GM10248 (cell line): ENCODE measurements around the gene MSL1.

Experiments used
- CTCF ChIA-PET: fragments of 300-600 bp; sonication (Branson Sonifier 250); formaldehyde crosslinking; extraction: SDS; loops from one replicate; lab custom pipeline; 2021; ENCODE audit warnings: antibody characterized with exemption; lab: Yijun Ruan, JAX
- POLR2A ChIA-PET: fragments of 350-650 bp; sonication (Branson Sonifier 250); formaldehyde crosslinking; extraction: SDS; loops from one replicate; lab custom pipeline; 2020; ENCODE audit warnings: antibody characterized with exemption; lab: Yijun Ruan, JAX
- DNase-seq: peaks from one replicate; pipeline ENCODE4 v3.0.0; 2012; ENCODE audit errors: extremely low spot score
- TF ChIP-seq, protein P1 (sequence below): IDR thresholded peaks from 2 replicates; pipeline ENCODE4 v1.5.1; 2012; ENCODE audit warnings: mild to moderate bottlenecking, low read depth; ENCODE audit errors: extremely low read depth, missing control alignments, control extremely low read depth

Gene MSL1

DNA sequence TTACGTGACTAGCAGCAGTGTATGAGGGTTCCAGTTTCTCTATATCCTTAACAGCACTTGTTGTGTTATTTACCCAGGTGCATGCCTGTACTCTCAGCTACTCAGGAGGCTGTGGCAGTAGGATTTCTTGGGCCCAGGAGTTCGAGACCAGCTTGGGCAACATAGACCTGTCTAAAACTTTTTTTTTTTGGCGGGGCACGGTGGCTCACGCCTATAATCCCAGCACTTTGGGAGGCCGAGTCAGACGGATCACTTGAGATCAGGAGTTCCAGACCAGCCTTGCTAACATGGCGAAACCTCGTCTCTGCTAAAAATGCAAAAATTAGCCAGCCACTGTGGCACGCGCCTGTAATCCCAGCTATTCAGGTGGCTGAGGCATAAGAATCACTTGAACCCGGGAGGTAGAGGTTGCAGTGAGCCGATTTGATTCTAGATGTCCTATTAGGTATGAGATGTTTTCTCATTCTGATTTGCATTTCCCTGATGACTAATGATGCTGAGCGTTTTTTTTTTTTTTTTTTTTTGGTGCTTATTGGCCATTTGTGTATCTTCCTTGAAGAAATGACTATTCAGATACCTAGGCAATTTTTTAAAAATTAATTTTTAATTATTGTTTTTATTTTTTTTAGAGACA, 31.9 kb downstream of the MSL1 start:
- TF ChIP-seq, protein P1, sequence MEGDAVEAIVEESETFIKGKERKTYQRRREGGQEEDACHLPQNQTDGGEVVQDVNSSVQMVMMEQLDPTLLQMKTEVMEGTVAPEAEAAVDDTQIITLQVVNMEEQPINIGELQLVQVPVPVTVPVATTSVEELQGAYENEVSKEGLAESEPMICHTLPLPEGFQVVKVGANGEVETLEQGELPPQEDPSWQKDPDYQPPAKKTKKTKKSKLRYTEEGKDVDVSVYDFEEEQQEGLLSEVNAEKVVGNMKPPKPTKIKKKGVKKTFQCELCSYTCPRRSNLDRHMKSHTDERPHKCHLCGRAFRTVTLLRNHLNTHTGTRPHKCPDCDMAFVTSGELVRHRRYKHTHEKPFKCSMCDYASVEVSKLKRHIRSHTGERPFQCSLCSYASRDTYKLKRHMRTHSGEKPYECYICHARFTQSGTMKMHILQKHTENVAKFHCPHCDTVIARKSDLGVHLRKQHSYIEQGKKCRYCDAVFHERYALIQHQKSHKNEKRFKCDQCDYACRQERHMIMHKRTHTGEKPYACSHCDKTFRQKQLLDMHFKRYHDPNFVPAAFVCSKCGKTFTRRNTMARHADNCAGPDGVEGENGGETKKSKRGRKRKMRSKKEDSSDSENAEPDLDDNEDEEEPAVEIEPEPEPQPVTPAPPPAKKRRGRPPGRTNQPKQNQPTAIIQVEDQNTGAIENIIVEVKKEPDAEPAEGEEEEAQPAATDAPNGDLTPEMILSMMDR = no peak
- DNase-seq = no peak
- CTCF ChIA-PET = interaction anchor here (1.0 to 10.8 kb wide), 5 partner anchors 14 to 41 kb away, joined by 3 to 117 read pairs (median 5); partner anchors contain the start of gene CASC3
- POLR2A ChIA-PET = interaction anchor here (1.4 kb wide), 1 partner anchor 13 kb away, joined by 6 read pairs; the partner anchor contains the start of gene CASC3

DNA sequence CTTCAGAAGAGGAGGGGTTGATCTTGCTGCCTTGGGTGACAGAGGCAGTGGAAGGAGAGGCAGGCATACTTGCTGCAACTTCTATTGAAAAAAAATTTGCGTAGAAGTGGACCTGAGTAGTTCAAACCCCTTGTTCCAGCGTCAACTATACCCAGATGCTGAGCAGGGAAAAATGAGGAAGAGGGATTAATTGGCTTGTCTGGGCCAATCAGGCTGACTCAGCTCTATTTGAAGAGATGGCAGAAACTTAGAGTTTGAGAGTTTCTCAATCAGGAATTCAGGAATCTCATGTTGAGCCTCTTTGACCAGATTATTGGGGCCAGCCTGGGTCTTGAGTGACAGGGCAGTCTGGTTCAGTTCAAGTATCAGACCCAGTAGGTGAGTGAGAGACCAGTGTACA, 36.2 kb downstream of the MSL1 start:
- ChIA-PET POLR2A (interaction anchor here (1.0 kb wide), 1 partner anchor 18 kb away, joined by 3 read pairs; the partner anchor contains the start of gene CASC3), CTCF (interaction anchor here (2.3 to 10.8 kb wide), 3 partner anchors 10 to 45 kb away, joined by 7 to 117 read pairs (median 18); partner anchors contain the start of gene CASC3)
- DNase-seq = no peak
- TF ChIP-seq, protein P1 = no peak

DNA sequence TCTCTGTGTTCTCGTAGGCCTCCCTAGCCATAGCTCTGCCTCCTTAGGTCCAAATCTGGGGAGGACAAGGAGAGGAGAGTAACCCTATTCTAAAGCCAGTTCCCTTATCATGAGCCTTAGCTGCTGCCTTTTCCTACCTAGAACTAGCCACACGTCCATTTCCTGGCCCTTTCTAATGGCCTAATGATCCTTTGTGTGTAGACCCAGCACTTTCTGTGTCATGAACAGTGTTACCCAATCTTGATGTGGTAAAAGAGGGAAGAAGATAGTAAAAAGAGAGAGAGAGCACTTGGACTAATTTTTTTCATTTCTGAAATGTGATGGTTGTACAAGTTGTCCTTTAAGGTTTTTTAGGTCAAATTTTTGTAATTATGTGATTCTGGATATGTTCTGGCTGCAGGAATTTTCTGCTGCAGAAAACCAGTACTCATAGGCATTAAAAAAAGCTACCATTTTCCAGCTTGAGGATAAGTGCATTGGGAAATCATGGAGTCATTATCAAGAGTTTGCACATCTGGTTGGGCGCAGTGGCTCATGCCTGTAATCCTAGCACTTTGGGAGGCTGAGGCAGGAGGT, 36.8 kb downstream of the MSL1 start:
- CTCF ChIA-PET = interaction anchor here (2.3 to 10.8 kb wide), 2 partner anchors 10 to 46 kb away, joined by 18 to 117 read pairs; no protein-coding TSS in a partner anchor
- POLR2A ChIA-PET = no interaction called here
- no peak for DNase-seq
- TF ChIP-seq, protein P1 = no peak

DNA sequence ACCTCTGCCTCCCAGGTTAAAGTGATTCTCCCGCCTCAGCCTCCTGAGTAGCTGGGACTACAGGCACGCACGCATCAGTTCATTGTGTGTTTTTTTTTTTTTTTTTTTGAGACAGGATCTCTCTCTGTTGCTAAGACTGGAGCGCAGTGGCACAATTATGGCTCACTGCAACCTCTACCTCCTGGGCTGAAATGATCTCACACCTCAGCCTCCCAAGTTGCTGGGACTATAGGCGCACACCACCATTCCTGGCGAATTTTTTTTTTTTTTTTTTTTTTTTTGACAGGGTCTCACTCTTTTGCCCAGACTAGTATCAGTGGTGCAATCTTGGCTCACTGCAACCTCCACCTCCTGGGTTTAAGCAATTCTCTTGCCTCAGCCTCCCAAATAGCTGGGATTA, 37.7 kb downstream of the MSL1 start:
- DNase-seq = no peak
- ChIA-PET CTCF (interaction anchor here (2.3 to 10.8 kb wide), 2 partner anchors 9 to 46 kb away, joined by 18 to 117 read pairs; no protein-coding TSS in a partner anchor), POLR2A (no interaction called here)
- TF ChIP-seq, protein P1 = no peak

DNA sequence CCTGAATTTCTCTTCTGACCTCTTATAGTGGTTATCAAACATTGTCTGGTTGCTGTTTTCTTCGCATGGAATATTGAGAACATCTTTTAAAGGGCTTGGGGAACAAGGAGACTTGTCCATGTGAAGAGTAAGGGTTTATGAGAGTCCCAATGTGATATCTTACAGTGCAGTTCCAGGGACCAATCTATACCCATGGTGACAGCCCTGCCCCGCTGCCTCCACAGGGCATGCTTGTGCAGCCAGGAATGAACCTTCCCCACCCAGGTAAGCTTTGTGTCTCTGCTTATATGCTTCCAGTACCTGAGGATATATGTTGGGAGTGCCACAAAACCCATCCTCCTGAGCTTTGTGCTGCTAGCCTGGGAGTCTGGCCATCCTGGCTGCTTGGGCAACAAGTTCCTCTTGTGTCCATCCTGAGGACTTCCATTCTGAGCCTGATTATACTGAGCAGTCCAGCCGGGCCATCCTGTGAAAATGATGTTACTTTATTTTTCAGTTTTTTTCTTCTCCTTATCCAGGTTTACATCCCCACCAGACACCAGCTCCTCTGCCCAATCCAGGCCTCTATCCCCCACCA, 46.0 kb downstream of the MSL1 start:
- TF ChIP-seq, protein P1 = no peak
- ChIA-PET CTCF (interaction anchor here (0.7 to 5.8 kb wide), 33 partner anchors 11 to 546 kb away, joined by 3 to 118 read pairs (median 6); partner anchors contain the start of genes CASC3, CSF3, MED24 and NR1D1), POLR2A (interaction anchor here (1.2 kb wide), 1 partner anchor 55 kb away, joined by 3 read pairs; no protein-coding TSS in a partner anchor)
- no peak for DNase-seq

DNA sequence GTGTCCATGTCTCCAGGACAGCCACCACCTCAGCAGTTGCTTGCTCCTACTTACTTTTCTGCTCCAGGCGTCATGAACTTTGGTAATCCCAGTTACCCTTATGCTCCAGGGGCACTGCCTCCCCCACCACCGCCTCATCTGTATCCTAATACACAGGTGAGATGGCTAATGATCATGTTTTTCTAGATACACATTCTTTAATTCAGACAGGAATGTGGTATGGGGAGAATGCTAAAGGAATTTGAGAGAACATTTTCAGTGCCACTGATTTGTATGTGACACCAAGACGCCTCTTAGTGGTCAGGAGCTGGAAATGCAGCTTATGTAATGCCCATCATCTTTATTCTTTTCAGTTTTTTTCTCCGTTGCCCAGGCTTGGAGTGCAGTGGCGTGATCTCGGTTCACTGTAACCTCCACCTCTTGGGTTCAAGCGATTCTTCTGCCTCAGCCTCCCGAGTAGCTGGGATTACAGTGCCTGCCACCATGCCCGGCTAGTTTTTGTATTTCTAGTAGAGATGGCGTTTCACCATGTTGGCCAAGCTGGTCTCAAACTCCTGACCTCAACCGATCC, 46.6 kb downstream of the MSL1 start:
- ChIA-PET POLR2A (interaction anchor here (1.2 kb wide), 1 partner anchor 56 kb away, joined by 3 read pairs; no protein-coding TSS in a partner anchor), CTCF (interaction anchor here (0.7 to 5.8 kb wide), 47 partner anchors 11 to 547 kb away, joined by 3 to 118 read pairs (median 5); partner anchors contain the start of genes CASC3, CSF3, MED24 and NR1D1)
- DNase-seq = peak; percentile 71
- TF ChIP-seq, protein P1 = peak; percentile 75
